HG02870 (cell line): ENCODE data around the gene ATP8A2.
"Not testable (repeated sequence)": the region's sequence is repeated elsewhere in the genome, so short reads cannot be mapped to it uniquely, and the experiment has no call there.

Experiments used
- ATAC-seq: cut with Tn5 transposase; IDR thresholded peaks from one replicate; pipeline ENCODE4 v1.9.1; 2021; ENCODE audit warnings: mild to moderate bottlenecking, moderate library complexity; ENCODE audit not compliant: unreplicated experiment

Gene ATP8A2

GRCh38 chr13:25371875-25372283, at the start of gene ATP8A2:
TSS of gene ATP8A2 (plus strand) at chr13:25371974. CDS start at chr13:25372213, 239 bp downstream.
- no peak for ATAC-seq

- no peak for ATAC-seq
Observed at GRCh38 chr13:25324100-25324499, 47.7 kb upstream of the ATP8A2 start.

DNA sequence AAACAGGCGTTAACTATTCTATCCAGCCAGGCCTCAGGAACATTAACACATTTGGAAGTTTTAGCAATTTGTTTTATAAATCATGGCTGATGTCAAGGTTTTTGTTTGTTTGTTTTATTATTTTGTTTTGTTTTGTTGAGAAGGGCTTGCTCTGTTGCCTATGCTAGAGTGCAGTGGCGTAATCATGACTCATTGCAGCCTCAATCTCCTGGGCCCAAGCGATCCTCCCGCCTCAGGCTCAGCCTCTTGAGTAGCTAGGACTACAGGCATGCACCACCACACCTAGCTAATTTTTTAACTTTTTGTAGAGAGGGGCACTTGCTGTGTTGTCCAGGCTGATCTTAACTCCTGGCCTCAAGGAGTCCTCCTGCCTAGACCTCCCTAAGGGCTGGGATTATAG, 42.1 kb upstream of the ATP8A2 start:
- no peak for ATAC-seq

DNA sequence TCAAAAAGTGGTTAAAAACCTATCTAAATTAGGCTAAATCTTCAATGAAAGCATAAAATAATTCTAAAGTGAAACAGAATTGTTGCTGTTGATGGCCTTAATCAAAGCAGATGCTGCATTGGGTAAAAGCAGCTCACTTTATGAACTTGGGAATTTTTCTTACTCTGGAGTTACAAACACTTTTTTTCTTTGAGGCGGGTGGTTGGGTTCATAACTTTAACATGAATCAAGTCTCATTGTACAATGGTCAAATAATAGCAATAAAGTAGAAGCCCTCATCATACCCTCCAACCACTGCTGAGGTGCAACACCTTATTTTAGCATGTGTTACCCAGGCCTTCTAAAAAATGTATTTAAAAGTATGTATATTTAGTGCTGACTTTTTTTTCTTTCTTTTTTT, 41.2 kb upstream of the ATP8A2 start:
- ATAC-seq: no peak

- ATAC-seq: no peak
Observed at GRCh38 chr13:25335856-25336255, 35.9 kb upstream of the ATP8A2 start.

GRCh38 chr13:25345576-25345975, 26.2 kb upstream of the ATP8A2 start:
- ATAC-seq: no peak

DNA sequence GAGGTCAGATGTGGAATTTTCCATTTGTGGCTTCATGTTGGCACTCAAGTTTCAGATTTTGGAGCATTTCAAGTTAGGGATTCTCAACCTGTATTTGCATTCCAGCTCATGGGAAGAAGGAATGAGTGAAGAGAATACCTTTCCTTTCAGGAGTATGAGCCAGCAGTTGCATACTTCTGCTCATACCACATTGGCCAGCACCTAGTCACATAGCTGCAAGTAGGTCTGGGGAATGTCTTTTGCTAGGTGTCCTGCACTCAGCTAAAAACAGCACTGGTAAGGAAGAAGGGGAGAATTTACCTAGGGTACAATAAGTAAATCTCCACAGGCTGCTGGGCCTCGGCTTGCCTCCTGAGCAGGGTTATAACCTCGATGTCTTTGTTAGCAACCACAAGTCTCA, 24.6 kb upstream of the ATP8A2 start:
- ATAC-seq: no peak

GRCh38 chr13:25351404-25351803, 20.4 kb upstream of the ATP8A2 start:
- no peak for ATAC-seq

- no peak for ATAC-seq
Observed at GRCh38 chr13:25352230-25352629, 19.5 kb upstream of the ATP8A2 start.

- ATAC-seq: no peak
Observed at GRCh38 chr13:25352806-25353205, 19.0 kb upstream of the ATP8A2 start.

- ATAC-seq: no peak
Observed at GRCh38 chr13:25353344-25353743, 18.4 kb upstream of the ATP8A2 start.

DNA sequence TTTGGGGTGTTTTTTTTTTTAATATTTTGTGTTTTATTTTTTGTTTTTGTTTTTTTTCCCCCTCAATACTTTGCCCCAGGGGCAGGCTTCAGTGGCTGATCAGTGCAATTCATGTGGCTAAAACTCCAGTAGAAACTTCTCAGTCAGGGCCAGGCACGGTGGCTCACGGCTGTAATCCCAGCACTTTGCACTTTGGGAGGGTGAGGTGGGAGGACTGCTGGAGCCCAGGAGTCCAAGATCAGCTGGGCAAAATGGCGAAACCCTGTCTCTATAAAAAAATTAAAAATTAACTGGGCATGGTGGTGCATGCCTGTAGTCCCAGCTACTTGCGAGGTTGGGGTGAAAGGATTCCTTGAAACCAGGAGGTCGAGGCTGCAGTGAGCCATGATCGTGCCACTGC, 17.4 kb upstream of the ATP8A2 start:
- ATAC-seq: no peak

DNA sequence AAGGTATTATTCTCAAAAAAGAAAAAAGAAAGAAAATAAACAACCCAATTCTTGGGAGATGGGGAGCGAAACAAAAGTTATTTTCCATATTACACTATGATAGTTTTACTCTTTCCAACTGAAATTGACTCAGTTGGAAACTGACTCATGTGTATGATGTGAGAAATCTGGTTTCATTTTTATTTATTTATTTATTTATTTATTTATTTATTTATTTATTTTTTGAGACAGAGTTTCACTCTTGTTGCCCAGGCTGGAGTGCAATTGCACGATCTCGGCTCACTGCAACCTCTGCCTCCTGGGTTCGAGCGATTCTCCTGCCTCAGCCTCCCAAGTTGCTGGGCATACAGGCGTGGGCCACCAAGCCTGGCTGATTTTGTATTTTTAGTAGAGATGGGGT, 11.3 kb upstream of the ATP8A2 start:
- not testable (repeated sequence) for ATAC-seq

GRCh38 chr13:25365720-25366235, 6.0 kb upstream of the ATP8A2 start:
- ATAC-seq: no peak

DNA sequence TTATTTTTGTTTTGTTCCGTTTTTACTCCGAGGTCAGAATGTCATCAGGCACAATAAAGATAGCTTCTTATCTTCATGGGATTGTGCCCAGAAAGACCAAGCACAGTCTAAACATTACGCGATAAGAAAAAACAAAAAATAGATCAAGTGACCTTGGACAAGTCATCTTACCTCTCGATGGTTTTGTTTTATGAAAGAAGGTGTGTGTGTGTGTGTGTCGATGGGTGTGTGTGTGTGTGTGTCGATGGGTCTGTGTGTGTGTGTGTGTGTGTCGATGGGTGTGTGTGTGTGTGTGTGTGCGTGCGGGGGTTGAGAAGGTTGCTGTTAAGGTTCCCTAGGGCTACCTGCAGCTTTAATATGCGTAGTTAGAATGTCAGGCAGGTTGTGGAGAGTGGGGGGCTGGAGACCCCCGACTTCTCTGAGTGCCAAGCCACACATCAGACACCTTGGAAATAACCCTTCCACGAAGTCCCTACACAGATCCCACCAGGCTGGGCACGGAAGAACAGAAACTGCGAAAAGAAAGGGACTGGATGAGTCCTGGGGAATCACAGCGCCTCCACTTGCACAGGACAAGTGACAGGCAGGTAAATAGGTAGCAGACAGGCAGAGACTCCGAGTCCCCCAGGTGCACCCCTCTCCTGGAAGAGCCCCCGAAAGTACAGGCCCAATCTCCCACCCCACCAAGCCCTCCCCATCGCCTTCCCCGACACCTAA, 458 bp upstream of the ATP8A2 start:
- ATAC-seq: no peak

DNA sequence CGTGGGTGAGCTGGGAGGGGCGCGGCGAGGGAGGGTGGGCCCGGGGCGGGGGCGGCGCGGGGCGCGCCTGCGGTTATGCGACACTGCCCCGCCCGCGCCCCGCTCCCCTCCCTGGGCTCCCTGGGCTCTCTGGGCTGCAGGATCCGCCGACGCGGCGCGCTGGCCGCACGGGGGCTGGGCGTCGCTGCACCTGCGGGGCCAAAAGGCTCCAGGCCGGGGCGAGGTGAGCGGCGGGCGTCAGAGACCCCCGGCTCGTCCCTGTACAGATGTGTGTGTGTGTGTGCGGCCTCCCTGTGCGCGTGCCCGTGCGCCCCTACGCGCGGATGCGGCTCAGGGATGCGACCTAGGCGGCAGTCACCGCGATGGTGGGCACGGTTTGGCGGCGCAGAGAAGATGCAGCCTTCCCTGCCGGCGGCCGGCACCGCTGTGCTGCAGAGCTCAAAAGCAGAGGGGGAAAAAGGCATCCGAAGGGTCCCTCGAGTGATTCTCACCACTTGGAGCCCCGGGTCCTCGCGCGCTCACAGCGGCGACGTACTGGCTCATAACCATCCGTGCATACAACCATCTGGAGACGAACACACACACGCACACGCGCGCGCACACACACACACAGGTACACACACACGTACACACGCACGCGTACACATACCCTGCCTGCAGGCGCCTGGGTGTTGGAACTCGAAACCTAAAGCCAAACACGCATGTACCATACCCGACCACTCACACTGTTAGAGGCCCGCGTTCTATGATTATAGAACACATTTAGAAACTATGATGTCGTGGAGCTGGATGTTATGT, 709 bp downstream of the ATP8A2 start:
- ATAC-seq: no peak

- no peak for ATAC-seq
Observed at GRCh38 chr13:25375727-25376358, 4.1 kb downstream of the ATP8A2 start.

DNA sequence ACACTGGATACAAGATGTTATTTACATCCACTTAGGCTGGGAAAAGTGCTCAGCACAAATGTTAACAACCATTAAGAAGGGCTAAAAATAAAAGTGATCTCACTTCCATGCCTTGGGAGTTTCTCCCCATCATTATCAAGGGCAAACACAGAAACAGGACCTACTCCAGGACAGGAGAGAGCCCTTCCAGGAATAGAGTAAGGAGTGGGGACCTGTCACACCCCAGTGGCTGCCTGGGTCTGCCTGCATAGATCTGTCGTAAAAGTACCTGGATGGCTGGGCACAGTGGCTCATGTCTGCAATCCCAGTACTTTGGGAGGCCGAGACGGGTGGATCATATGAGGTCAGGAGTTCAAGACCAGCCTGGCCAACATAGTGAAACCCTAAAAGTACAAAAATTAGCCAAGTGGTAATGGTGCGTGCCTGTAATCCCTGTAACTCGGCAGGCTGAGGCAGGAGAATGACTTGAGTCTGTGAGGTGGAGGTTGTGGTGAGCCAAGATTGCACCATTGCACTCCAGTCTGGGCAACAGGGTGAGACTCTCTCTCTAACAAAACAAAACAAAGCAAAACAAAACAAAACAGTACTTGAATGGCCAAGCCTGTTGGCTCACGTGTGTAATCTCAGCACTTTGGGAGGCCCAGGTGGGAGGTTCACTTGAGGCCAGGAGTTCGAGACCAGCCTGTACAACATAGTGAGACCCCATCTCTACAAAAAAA, 5.6 kb downstream of the ATP8A2 start:
- no peak for ATAC-seq

GRCh38 chr13:25378528-25378927, 6.8 kb downstream of the ATP8A2 start:
- no peak for ATAC-seq

DNA sequence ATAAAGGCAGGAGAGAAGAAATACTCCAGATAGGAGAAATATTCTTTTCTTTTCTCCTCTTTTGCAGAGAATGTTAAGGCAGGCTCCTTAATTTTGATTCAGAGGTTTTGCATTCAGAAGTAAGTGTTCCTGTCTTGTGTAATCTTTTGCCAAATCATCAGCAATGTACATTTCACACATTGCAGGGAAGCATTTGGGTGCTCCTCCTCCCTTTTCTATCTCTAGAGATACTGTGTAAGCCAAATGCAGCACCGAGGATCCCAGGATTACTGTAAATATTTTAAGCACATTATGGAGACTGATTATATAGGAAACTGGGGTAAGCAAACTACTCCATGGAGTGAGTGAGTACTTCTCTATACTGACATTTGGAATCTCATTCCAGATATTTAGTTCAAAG, 7.2 kb downstream of the ATP8A2 start:
- no peak for ATAC-seq

DNA sequence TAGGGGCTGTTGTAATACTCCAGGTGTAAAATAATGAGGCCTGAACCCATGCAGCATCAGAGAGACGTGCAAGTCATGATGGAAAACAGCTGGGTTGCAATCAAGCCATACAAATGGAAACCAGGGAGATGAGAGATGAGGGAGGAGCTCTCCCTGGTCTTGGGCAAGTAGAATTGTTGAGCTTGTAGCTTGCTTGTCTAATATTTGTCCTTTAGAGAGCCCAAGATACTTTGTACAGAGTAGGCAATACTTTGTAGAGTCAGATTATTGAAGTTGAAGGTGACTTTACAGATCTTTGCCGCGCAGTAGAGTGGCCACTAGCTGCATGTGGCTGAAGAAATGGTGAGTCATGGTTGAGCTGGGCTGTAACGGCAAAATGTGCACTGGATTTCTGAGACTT, 8.3 kb downstream of the ATP8A2 start:
- no peak for ATAC-seq
